ENCODE measurements around the gene SNX5. TPM values are rescaled to one million over a fixed set of nuclear protein-coding genes. Genes with fewer than 3 reads are reported as not detected.

Gene SNX5
- total and polyA plus RNA-seq, 2 of the 13 experiments (the other 11 are each of a cell fraction or from before 2014, with no cell fraction given) = 664 to 1,040 TPM

DNA sequence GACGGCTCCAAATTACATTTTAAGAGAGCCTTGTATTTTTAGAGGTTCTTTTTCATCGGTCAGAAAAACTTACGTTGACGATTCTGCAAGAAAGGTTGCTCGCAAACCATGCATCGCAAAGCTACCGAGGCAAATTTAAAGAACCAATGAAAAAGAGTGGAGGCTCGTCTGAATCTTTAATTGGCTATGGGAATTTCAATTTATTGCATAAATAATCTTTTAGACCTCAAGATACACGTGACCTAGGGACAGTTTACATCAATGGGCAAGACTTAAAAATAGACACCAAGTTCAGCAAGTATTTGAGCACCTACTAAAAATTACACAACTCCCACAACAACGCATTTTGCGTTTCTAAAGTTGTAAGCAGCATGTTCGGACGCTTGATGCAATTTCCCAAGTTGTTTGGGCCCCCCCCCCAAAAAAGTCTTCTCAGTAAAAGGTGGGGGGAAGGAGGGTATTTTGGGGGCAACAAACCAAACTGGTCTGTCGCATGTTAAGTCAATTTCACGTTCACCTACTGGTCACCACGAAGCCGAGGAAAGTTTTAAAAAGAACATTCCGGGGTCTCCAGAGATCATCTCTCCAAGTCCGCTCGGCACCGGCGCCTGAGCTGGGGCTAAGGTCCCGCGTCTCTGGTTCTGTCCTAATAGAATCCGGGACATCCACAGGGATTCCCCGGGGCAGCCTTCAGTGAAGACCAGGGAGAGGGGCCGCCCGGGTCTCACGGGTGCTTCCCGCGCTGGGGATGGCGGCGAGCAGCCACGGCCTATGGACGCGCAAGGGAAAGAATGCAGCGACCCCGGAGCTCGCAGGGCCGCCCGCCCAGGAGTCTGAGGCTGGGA lies 851 bp downstream of the SNX5 start (continued):
- TF ChIP-seq, protein P1, sequence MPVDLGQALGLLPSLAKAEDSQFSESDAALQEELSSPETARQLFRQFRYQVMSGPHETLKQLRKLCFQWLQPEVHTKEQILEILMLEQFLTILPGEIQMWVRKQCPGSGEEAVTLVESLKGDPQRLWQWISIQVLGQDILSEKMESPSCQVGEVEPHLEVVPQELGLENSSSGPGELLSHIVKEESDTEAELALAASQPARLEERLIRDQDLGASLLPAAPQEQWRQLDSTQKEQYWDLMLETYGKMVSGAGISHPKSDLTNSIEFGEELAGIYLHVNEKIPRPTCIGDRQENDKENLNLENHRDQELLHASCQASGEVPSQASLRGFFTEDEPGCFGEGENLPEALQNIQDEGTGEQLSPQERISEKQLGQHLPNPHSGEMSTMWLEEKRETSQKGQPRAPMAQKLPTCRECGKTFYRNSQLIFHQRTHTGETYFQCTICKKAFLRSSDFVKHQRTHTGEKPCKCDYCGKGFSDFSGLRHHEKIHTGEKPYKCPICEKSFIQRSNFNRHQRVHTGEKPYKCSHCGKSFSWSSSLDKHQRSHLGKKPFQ (CRISPR knock-in tag; IDR thresholded peaks at IDR 0.05; ENCODE audit: insufficient replicate concordance) = peak; percentile 7
- TF ChIP-seq MLLT10 (CRISPR knock-in tag; IDR thresholded peaks at IDR 0.05) (peak; percentile 78; the same call in 1 of the 2 replicates), NFIC (IDR thresholded peaks at IDR 0.05; ENCODE audit: low read length) (no peak), ZNF83 (CRISPR knock-in tag; IDR thresholded peaks at IDR 0.05; ENCODE audit: borderline replicate concordance) (no peak), MAZ (IDR thresholded peaks at IDR 0.05; ENCODE audit: borderline replicate concordance, low read depth, low read length) (no peak), MAZ (CRISPR knock-in tag; IDR thresholded peaks at IDR 0.05; ENCODE audit: low read depth) (no peak), ZNF891 (CRISPR knock-in tag; IDR thresholded peaks at IDR 0.05) (peak; percentile 12; the same call in 1 of the 2 replicates), ZNF256 (CRISPR knock-in tag; conservative IDR thresholded peaks at IDR 0.05) (0 out of 2 replicates have a peak, but pooled peaks have one; percentile 24), ZNF614 (CRISPR knock-in tag; IDR thresholded peaks at IDR 0.05; ENCODE audit: borderline replicate concordance) (no peak)
- TF ChIP-seq, protein P2, sequence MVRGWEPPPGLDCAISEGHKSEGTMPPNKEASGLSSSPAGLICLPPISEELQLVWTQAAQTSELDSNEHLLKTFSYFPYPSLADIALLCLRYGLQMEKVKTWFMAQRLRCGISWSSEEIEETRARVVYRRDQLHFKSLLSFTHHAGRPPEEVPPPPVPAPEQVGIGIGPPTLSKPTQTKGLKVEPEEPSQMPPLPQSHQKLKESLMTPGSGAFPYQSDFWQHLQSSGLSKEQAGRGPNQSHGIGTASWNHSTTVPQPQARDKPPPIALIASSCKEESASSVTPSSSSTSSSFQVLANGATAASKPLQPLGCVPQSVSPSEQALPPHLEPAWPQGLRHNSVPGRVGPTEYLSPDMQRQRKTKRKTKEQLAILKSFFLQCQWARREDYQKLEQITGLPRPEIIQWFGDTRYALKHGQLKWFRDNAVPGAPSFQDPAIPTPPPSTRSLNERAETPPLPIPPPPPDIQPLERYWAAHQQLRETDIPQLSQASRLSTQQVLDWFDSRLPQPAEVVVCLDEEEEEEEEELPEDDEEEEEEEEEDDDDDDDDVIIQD (CRISPR knock-in tag; IDR thresholded peaks at IDR 0.05; ENCODE audit: low read depth) = 0 out of 2 replicates have a peak, but pooled peaks have one; percentile 28
- TF ChIP-seq, protein P3, sequence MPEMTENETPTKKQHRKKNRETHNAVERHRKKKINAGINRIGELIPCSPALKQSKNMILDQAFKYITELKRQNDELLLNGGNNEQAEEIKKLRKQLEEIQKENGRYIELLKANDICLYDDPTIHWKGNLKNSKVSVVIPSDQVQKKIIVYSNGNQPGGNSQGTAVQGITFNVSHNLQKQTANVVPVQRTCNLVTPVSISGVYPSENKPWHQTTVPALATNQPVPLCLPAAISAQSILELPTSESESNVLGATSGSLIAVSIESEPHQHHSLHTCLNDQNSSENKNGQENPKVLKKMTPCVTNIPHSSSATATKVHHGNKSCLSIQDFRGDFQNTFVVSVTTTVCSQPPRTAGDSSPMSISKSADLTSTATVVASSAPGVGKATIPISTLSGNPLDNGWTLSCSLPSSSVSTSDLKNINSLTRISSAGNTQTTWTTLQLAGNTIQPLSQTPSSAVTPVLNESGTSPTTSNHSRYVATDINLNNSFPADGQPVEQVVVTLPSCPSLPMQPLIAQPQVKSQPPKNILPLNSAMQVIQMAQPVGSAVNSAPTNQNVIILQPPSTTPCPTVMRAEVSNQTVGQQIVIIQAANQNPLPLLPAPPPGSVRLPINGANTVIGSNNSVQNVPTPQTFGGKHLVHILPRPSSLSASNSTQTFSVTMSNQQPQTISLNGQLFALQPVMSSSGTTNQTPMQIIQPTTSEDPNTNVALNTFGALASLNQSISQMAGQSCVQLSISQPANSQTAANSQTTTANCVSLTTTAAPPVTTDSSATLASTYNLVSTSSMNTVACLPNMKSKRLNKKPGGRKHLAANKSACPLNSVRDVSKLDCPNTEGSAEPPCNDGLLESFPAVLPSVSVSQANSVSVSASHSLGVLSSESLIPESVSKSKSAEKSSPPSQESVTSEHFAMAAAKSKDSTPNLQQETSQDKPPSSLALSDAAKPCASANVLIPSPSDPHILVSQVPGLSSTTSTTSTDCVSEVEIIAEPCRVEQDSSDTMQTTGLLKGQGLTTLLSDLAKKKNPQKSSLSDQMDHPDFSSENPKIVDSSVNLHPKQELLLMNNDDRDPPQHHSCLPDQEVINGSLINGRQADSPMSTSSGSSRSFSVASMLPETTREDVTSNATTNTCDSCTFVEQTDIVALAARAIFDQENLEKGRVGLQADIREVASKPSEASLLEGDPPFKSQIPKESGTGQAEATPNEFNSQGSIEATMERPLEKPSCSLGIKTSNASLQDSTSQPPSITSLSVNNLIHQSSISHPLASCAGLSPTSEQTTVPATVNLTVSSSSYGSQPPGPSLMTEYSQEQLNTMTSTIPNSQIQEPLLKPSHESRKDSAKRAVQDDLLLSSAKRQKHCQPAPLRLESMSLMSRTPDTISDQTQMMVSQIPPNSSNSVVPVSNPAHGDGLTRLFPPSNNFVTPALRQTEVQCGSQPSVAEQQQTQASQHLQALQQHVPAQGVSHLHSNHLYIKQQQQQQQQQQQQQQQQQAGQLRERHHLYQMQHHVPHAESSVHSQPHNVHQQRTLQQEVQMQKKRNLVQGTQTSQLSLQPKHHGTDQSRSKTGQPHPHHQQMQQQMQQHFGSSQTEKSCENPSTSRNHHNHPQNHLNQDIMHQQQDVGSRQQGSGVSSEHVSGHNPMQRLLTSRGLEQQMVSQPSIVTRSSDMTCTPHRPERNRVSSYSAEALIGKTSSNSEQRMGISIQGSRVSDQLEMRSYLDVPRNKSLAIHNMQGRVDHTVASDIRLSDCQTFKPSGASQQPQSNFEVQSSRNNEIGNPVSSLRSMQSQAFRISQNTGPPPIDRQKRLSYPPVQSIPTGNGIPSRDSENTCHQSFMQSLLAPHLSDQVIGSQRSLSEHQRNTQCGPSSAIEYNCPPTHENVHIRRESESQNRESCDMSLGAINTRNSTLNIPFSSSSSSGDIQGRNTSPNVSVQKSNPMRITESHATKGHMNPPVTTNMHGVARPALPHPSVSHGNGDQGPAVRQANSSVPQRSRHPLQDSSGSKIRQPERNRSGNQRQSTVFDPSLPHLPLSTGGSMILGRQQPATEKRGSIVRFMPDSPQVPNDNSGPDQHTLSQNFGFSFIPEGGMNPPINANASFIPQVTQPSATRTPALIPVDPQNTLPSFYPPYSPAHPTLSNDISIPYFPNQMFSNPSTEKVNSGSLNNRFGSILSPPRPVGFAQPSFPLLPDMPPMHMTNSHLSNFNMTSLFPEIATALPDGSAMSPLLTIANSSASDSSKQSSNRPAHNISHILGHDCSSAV (CRISPR knock-in tag; IDR thresholded peaks at IDR 0.05; ENCODE audit: borderline replicate concordance) = 0 out of 2 replicates have a peak, but pooled peaks have one; percentile 6
- TF ChIP-seq, protein P4, sequence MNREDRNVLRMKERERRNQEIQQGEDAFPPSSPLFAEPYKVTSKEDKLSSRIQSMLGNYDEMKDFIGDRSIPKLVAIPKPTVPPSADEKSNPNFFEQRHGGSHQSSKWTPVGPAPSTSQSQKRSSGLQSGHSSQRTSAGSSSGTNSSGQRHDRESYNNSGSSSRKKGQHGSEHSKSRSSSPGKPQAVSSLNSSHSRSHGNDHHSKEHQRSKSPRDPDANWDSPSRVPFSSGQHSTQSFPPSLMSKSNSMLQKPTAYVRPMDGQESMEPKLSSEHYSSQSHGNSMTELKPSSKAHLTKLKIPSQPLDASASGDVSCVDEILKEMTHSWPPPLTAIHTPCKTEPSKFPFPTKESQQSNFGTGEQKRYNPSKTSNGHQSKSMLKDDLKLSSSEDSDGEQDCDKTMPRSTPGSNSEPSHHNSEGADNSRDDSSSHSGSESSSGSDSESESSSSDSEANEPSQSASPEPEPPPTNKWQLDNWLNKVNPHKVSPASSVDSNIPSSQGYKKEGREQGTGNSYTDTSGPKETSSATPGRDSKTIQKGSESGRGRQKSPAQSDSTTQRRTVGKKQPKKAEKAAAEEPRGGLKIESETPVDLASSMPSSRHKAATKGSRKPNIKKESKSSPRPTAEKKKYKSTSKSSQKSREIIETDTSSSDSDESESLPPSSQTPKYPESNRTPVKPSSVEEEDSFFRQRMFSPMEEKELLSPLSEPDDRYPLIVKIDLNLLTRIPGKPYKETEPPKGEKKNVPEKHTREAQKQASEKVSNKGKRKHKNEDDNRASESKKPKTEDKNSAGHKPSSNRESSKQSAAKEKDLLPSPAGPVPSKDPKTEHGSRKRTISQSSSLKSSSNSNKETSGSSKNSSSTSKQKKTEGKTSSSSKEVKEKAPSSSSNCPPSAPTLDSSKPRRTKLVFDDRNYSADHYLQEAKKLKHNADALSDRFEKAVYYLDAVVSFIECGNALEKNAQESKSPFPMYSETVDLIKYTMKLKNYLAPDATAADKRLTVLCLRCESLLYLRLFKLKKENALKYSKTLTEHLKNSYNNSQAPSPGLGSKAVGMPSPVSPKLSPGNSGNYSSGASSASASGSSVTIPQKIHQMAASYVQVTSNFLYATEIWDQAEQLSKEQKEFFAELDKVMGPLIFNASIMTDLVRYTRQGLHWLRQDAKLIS (CRISPR knock-in tag; IDR thresholded peaks at IDR 0.05) = no peak; the same call in 1 of the 2 replicates
